ENCODE measurements around the gene STX18. TPM values are rescaled to one million over a fixed set of nuclear protein-coding genes. Genes with fewer than 3 reads are reported as not detected.

STX18 gene
- total RNA-seq, 2 donors from 2014 or later: 24.1 to 33.5 TPM

DNA sequence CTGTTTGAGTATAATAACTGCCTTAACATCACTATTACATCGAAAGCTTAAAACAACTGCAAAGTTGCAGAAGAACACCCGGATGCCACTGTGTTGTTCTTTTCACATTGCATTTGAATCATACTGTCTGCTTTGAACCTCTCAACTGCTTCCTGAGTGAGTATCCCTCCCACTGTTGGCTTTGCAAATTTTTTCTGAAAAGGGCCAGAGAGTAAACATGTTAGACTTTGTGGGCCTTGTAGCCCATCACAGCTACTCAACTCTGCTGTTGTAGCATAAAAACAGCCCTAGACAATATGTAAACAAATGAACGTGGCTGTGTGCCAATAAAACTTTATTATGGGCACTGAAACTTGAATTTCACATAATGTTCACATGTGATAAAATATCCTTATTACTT is 78.9 kb downstream of the STX18 start:
- TF ChIP-seq POLR2AphosphoS5 (IDR thresholded peaks at IDR 0.05): no peak
- H3K9me3 ChIP-seq: no peaks in the 10 kb centered on the region
- intact Hi-C loops (cut with DNase I): no loop called here
- H3K27me3 ChIP-seq (replicated peaks; ENCODE audit: insufficient read depth): no peaks in the 10 kb centered on the region
- H3K4me1 ChIP-seq (replicated peaks): no peaks in the 10 kb centered on the region
- no peak for DNase-seq (ENCODE audit: low spot score)
- WGBS: 45% methylated on average over 3 of the region's 3 CpGs
- peaks cover 0 to 3% of the 10 kb centered on the region in 2 donors for H3K36me3 ChIP-seq
- H3K4me3 ChIP-seq: no peak overlapping the region
- no peak overlapping the region for H3K27ac ChIP-seq

DNA sequence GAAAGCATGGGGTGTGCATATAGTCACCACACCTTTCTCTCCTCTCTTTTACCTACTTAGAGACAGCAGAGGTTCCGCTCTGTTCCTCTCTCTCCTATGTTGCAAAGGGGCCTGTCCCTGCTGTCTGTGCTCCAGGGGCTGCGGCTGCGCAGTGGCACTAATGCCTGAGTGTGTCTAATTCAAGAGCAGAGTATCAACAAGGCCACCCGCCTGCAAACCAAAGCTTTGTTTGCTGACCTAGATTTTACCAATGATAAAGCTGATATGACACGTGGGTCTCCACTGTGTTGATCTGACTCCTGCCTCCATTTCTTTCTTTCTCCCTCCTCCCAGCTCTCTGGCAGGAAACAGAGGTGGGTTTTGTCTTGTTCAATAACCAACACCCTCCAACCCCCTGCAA is 80.0 kb downstream of the STX18 start:
- peaks cover 0 to 6% of the 10 kb centered on the region in 2 donors for H3K36me3 ChIP-seq
- no peak for DNase-seq (ENCODE audit: low spot score)
- TF ChIP-seq POLR2A (IDR thresholded peaks at IDR 0.05): no peak
- TF ChIP-seq POLR2AphosphoS5 (IDR thresholded peaks at IDR 0.05): no peak
- TF ChIP-seq, protein P1, sequence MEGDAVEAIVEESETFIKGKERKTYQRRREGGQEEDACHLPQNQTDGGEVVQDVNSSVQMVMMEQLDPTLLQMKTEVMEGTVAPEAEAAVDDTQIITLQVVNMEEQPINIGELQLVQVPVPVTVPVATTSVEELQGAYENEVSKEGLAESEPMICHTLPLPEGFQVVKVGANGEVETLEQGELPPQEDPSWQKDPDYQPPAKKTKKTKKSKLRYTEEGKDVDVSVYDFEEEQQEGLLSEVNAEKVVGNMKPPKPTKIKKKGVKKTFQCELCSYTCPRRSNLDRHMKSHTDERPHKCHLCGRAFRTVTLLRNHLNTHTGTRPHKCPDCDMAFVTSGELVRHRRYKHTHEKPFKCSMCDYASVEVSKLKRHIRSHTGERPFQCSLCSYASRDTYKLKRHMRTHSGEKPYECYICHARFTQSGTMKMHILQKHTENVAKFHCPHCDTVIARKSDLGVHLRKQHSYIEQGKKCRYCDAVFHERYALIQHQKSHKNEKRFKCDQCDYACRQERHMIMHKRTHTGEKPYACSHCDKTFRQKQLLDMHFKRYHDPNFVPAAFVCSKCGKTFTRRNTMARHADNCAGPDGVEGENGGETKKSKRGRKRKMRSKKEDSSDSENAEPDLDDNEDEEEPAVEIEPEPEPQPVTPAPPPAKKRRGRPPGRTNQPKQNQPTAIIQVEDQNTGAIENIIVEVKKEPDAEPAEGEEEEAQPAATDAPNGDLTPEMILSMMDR (IDR thresholded peaks at IDR 0.05): no peak
- no peak overlapping the region for H3K27ac ChIP-seq
- H3K27me3 ChIP-seq (replicated peaks; ENCODE audit: insufficient read depth): no peaks in the 10 kb centered on the region
- WGBS: 53% methylated on average over 5 of the region's 5 CpGs
- no peaks in the 10 kb centered on the region for H3K4me1 ChIP-seq (replicated peaks)
- no peaks in the 10 kb centered on the region for H3K9me3 ChIP-seq
- no peak overlapping the region for H3K4me3 ChIP-seq
- intact Hi-C loops (cut with DNase I): no loop called here

DNA sequence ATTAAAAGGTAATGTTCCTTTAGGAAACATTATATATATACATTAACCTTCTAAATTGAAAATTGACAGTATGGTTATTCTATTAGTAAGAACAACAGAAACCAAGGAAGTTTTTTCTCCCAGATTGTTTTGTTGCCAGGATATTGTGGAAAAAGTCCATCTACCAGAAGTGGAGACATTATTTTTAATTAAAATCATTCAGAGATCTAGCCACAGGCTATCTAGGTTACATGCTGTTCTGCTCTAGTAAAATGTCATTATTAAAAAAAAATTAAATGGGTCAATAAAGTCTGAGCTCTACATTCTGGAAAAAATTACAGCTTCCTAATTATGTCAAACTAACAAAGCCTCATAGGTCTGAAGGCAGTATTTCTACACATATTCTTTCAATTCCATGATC is 80.7 kb downstream of the STX18 start:
- intact Hi-C loops (cut with DNase I): no loop called here
- H3K36me3 ChIP-seq: peaks cover 0 to 11% of the 10 kb centered on the region in 2 donors

DNA sequence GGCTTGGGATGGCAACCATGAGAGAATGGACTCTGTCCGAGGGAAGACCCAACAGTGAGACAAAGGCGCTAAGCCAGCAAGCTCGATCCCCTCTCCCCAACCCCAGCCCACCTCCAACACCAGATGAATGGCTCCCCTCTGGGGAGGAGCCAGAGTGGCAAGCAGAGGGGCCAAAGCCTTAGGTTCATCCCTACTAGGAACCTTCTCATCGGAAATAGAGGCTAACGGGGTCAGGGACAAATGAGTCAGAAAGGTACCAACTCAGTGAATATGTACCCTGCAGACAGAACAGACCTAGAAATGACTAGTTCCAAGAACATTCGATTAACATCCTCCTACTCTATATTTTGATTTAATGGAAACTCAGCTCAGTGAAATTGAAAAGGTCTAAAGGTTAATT is 81.1 kb downstream of the STX18 start:
- WGBS: 93% methylated on average over 6 of the region's 6 CpGs
- Histone ChIP-seq H3K4me1 (replicated peaks) (no peaks in the 10 kb centered on the region), H3K27ac (no peak overlapping the region), H3K27me3 (replicated peaks; ENCODE audit: insufficient read depth) (no peaks in the 10 kb centered on the region), H3K36me3 (peaks cover 0 to 8% of the 10 kb centered on the region in 2 donors), H3K9me3 (no peaks in the 10 kb centered on the region), H3K4me3 (no peak overlapping the region)
- no peak for DNase-seq (ENCODE audit: low spot score)
- TF ChIP-seq, protein P1 (IDR thresholded peaks at IDR 0.05): no peak
- TF ChIP-seq POLR2A (IDR thresholded peaks at IDR 0.05): no peak
- no peak for TF ChIP-seq POLR2AphosphoS5 (IDR thresholded peaks at IDR 0.05)
- intact Hi-C loops (cut with DNase I): no loop called here

More for the DNA sequence above, 80.7 kb downstream of the STX18 start:
- TF ChIP-seq, protein P1 (IDR thresholded peaks at IDR 0.05): no peak
- no peak for TF ChIP-seq POLR2A (IDR thresholded peaks at IDR 0.05)
- no peak for TF ChIP-seq POLR2AphosphoS5 (IDR thresholded peaks at IDR 0.05)
- Histone ChIP-seq H3K4me1 (replicated peaks) (no peaks in the 10 kb centered on the region), H3K9me3 (no peaks in the 10 kb centered on the region), H3K4me3 (no peak overlapping the region), H3K27ac (no peak overlapping the region), H3K27me3 (replicated peaks; ENCODE audit: insufficient read depth) (no peaks in the 10 kb centered on the region)
- no peak for DNase-seq (ENCODE audit: low spot score)

DNA sequence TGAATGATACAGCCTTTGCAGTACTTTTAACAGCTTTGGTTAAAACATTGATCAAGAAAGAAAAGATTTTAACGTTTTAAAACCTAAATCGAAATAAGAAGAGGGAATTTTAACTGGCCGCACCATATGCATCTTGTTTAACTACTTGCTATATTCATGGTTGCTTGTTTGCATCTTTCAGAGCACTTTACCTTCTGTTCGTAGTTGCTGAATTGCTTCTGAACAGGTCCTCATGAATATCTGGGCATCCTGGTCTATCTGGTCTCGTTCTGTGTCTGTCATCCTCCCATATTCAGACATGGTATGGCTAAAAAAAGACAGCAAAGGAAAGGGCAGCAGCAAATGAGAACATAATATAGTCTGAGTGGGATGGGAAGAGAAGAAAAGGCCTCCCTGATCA is 82.7 kb downstream of the STX18 start:
- Histone ChIP-seq H3K27ac (no peak overlapping the region), H3K27me3 (replicated peaks; ENCODE audit: insufficient read depth) (no peaks in the 10 kb centered on the region), H3K4me3 (no peak overlapping the region), H3K9me3 (no peaks in the 10 kb centered on the region), H3K4me1 (replicated peaks) (no peaks in the 10 kb centered on the region), H3K36me3 (peaks cover 0 to 8% of the 10 kb centered on the region in 2 donors)
- intact Hi-C loops (cut with DNase I): no loop called here
- no peak for DNase-seq (ENCODE audit: low spot score)
- 92% methylated on average over 5 of the region's 5 CpGs for WGBS
- TF ChIP-seq, protein P1 (IDR thresholded peaks at IDR 0.05): no peak
- TF ChIP-seq POLR2AphosphoS5 (IDR thresholded peaks at IDR 0.05): no peak
- TF ChIP-seq POLR2A (IDR thresholded peaks at IDR 0.05): no peak

Measured in prostate gland (tissue), 2 donors.